Stimulated activated CD8-positive, alpha-beta memory T cell treated with anti-CD3 and anti-CD28 coated beads, Interleukin-4, amount 100 ng/mL, for 1 hour (primary cell): ENCODE results near the gene GNG3.

Experiments used
- DNase-seq, 2 donors: peaks; one replicate each; pipeline ENCODE4 v3.0.0-alpha.2; 2020; ENCODE audit warnings: low read depth in 2 of 2, low spot score in 1 of 2

The GNG3 gene

GRCh38 chr11:62755086-62755615 is 47.7 kb downstream of the GNG3 start:
- no peak for DNase-seq

- no peak for DNase-seq
Observed at GRCh38 chr11:62757846-62758788, 50.6 kb downstream of the GNG3 start.
